CD4-positive, alpha-beta T cell (primary cell): ENCODE results near the gene FAM170B. TPM values are rescaled to one million over a fixed set of nuclear protein-coding genes. Genes with fewer than 3 reads are reported as not detected.

Experiments
- ATAC-seq: fragments of 200-7000 bp; cut with Tn5 transposase; one replicate; pipeline ENCODE4 v1.10.0; 2022; ENCODE audit warnings: mild to moderate bottlenecking; ENCODE audit not compliant: poor library complexity
- CTCF ChIA-PET: fragments of 350-600 bp; sonication (Branson Sonifier 250); formaldehyde crosslinking; loops from one replicate; lab custom pipeline; 2021; ENCODE audit warnings: antibody characterized with exemption, inconsistent platforms; lab: Charles Lee
- POLR2A ChIA-PET: fragments of 350-600 bp; sonication (Branson Sonifier 250); formaldehyde crosslinking; loops from one replicate; lab custom pipeline; 2021; ENCODE audit warnings: antibody characterized with exemption, inconsistent platforms; lab: Charles Lee
- DNase-seq, 14 experiments: peaks; one replicate each; pipeline ENCODE4 v3.0.0-alpha.2; 2013 to 2020; ENCODE audit warnings: mixed read lengths in 2 of 14
- H3K27ac ChIP-seq, 2 donors: one replicate each; pipeline versions ENCODE4 v1.5.1 to v1.7.0; 2013; ENCODE audit warnings: low read length in 2 of 2, low read depth in 1 of 2, mild to moderate bottlenecking in 1 of 2
- H3K27me3 ChIP-seq, 2 experiments: 1 replicate in 1 of 2; 2 replicates in 1 of 2; pipeline versions ENCODE4 v1.6.1 to v1.7.0; 2013; ENCODE audit warnings: low read length in 2 of 2, control low read depth in 1 of 2, mild to moderate bottlenecking in 1 of 2, moderate library complexity in 1 of 2; ENCODE audit not compliant: insufficient read depth in 2 of 2, control insufficient read depth in 1 of 2
- H3K36me3 ChIP-seq: one replicate; pipeline ENCODE4 v1.6.1; 2013; ENCODE audit warnings: low read length, control low read depth; ENCODE audit not compliant: insufficient read depth
- H3K4me1 ChIP-seq: one replicate; pipeline ENCODE4 v1.6.1; 2013; ENCODE audit warnings: low read length, control low read depth; ENCODE audit not compliant: insufficient read depth
- H3K4me3 ChIP-seq: one replicate; pipeline ENCODE4 v1.5.1; 2013; ENCODE audit warnings: mild to moderate bottlenecking, low read length, moderate library complexity
- H3K9me3 ChIP-seq, 2 experiments: 1 replicate in 1 of 2; 2 replicates in 1 of 2; pipeline versions ENCODE4 v1.6.1 to v1.7.0; 2013; ENCODE audit warnings: low read length in 2 of 2, mild to moderate bottlenecking in 2 of 2, control low read depth in 1 of 2, moderate library complexity in 1 of 2; ENCODE audit not compliant: control insufficient read depth in 1 of 2, insufficient read depth in 1 of 2
- H3K27ac Mint-ChIP-seq: one replicate; pipeline ENCODE4 v1.8.0; 2020; ENCODE audit warnings: mixed read lengths
- H3K27me3 Mint-ChIP-seq: one replicate; pipeline ENCODE4 v1.8.0; 2021; ENCODE audit warnings: mixed read lengths
- H3K36me3 Mint-ChIP-seq: one replicate; pipeline ENCODE4 v1.8.0; 2021; ENCODE audit warnings: low read depth, mixed read lengths
- H3K4me1 Mint-ChIP-seq: one replicate; pipeline ENCODE4 v1.8.0; 2021; ENCODE audit warnings: low read depth, mixed read lengths
- H3K4me3 Mint-ChIP-seq: one replicate; pipeline ENCODE4 v1.8.0; 2020; ENCODE audit warnings: mild to moderate bottlenecking, mixed read lengths
- H3K9me3 Mint-ChIP-seq: one replicate; pipeline ENCODE4 v1.8.0; 2020; ENCODE audit warnings: mixed read lengths
- intact Hi-C, 2 experiments: fragments of 100-400 bp; cut with DNase I in 1 of 2; cut with micrococcal nuclease in 1 of 2; formaldehyde crosslinking; loops; one replicate each; pipeline versions ENCODE4 v1.15.1 to v1.9.0; 2023 to 2025; cut with DNase I, micrococcal nuclease
- total RNA-seq, 174 experiments: library from RNA in 2 of 174; stranded (reverse) in 2 of 174; gene quantifications; one replicate each; pipeline ENCODE4 v1.2.3 and lab custom pipeline; 2021 to 2026
- TF ChIP-seq, protein P1 (sequence below): fragments of 200-600 bp; IDR thresholded peaks from one replicate; pipeline ENCODE4 v1.8.0; 2022; ENCODE audit warnings: antibody characterized with exemption, mild to moderate bottlenecking

Gene FAM170B
- total RNA-seq, 2 experiments from 2014 or later, result not detected

DNA sequence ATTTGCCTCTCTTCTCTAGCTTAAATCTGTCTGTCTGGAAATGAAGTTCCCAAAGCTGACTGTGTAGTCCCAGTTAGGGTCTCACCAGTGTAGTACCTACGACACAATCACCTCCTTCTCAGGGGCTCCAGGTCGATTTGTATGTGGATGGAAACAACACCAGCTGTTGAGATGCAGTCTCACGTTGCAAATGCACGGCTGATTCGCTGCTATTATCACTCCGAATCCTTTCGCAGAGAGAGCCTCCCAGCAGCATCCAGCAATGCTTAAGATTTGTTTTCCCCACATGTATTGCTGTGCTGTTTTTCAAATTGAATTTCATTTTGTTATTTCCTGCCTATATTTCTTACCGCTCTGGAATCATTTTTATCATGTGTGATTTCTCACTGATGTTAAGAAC is 34.8 kb downstream of the FAM170B start:
- Mint-ChIP-seq H3K4me1 (no peaks in the 10 kb centered on the region), H3K27me3 (peaks cover 5% of the 10 kb centered on the region), H3K9me3 (peaks cover 2% of the 10 kb centered on the region), H3K27ac (no peak overlapping the region), H3K4me3 (no peak overlapping the region), H3K36me3 (no peaks in the 10 kb centered on the region)
- Histone ChIP-seq H3K27me3 (no peaks in the 10 kb centered on the region), H3K4me3 (no peak overlapping the region), H3K9me3 (peaks cover 0 to under 1% of the 10 kb centered on the region in 2 experiments), H3K36me3 (no peaks in the 10 kb centered on the region), H3K4me1 (no peaks in the 10 kb centered on the region), H3K27ac (no peak overlapping the region)
- intact Hi-C loops, result no loop called here
- CTCF ChIA-PET, result no interaction called here
- DNase-seq (no peak), ATAC-seq (no peak)
- POLR2A ChIA-PET, result no interaction called here
- TF ChIP-seq, protein P1, sequence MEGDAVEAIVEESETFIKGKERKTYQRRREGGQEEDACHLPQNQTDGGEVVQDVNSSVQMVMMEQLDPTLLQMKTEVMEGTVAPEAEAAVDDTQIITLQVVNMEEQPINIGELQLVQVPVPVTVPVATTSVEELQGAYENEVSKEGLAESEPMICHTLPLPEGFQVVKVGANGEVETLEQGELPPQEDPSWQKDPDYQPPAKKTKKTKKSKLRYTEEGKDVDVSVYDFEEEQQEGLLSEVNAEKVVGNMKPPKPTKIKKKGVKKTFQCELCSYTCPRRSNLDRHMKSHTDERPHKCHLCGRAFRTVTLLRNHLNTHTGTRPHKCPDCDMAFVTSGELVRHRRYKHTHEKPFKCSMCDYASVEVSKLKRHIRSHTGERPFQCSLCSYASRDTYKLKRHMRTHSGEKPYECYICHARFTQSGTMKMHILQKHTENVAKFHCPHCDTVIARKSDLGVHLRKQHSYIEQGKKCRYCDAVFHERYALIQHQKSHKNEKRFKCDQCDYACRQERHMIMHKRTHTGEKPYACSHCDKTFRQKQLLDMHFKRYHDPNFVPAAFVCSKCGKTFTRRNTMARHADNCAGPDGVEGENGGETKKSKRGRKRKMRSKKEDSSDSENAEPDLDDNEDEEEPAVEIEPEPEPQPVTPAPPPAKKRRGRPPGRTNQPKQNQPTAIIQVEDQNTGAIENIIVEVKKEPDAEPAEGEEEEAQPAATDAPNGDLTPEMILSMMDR, result no peak

GRCh38 chr10:49096890-49097445 is 36.9 kb downstream of the FAM170B start:
- Mint-ChIP-seq H3K4me1 (no peaks in the 10 kb centered on the region), H3K9me3 (peaks cover 2% of the 10 kb centered on the region), H3K27me3 (peaks cover 5% of the 10 kb centered on the region), H3K4me3 (no peak overlapping the region), H3K36me3 (no peaks in the 10 kb centered on the region), H3K27ac (no peak overlapping the region)
- H3K9me3 ChIP-seq, result no peaks in the 10 kb centered on the region
- H3K27ac ChIP-seq, result no peak overlapping the region
- intact Hi-C loops, result no loop called here
- POLR2A ChIA-PET, result no interaction called here
- CTCF ChIA-PET, result no interaction called here
- no peaks in the 10 kb centered on the region for H3K36me3 ChIP-seq
- no peaks in the 10 kb centered on the region for H3K4me1 ChIP-seq
- DNase-seq (no peak), ATAC-seq (no peak)
- TF ChIP-seq, protein P1, result no peak
- no peak overlapping the region for H3K4me3 ChIP-seq
- H3K27me3 ChIP-seq, result no peaks in the 10 kb centered on the region

DNA sequence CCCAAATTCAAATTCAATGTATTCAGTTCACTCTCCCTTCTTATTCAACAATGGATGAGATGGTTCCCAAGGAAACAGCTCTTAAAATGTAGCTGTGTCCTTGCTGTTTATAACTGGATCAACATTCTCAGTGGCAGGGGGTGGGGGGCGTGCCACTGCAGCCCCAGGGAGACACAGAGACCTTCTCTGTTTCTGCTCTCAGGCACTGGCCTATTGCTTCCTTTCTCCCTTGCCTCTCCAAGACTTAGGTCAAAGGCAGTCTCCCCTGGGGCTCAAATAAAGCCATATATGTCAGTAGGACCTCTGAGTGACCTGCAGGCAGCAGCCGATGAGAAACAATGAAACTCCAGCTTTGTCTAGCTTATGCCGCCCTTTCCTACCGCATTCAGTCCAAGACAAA is 39.2 kb downstream of the FAM170B start:
- H3K9me3 Mint-ChIP-seq, result no peaks in the 10 kb centered on the region
- TF ChIP-seq, protein P1, result no peak
- no peak for DNase-seq
- no peaks in the 10 kb centered on the region for H3K36me3 Mint-ChIP-seq
- no peak for ATAC-seq
- H3K27ac Mint-ChIP-seq, result no peak overlapping the region
- no peaks in the 10 kb centered on the region for H3K4me1 ChIP-seq
- H3K27me3 ChIP-seq, result no peaks in the 10 kb centered on the region
- H3K27ac ChIP-seq, result no peak overlapping the region
- no peak overlapping the region for H3K4me3 Mint-ChIP-seq
- no peaks in the 10 kb centered on the region for H3K9me3 ChIP-seq
- H3K4me1 Mint-ChIP-seq, result no peaks in the 10 kb centered on the region
- H3K36me3 ChIP-seq, result no peaks in the 10 kb centered on the region
- CTCF ChIA-PET, result no interaction called here
- no peak overlapping the region for H3K4me3 ChIP-seq
- intact Hi-C loops, result no loop called here
- POLR2A ChIA-PET, result no interaction called here
- H3K27me3 Mint-ChIP-seq, result peaks cover 5% of the 10 kb centered on the region
